Measurements from ENCODE around the gene MAN1A1.

The MAN1A1 gene

DNA sequence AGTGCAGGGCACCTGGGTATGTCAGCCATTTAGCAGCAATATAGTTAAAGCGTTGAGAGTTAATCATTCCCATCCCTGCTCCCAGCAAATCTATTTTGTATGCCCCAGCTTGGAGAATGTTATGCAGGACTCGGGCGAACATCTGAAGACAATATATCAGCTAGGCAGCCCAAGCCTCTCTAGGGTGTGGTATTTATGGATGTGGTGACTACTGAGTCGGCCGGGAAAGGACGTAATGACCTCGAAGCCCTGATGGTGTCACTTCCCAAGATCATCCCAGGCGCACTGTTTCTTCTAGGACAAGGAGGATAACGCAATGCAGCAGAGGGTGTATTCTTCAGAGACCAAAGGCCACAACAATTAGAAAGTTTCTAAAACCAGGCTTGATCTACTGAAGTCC lies 207.5 kb downstream of the MAN1A1 start:
- DNase-seq (ENCODE audit: low read depth in 2 of 2) = no peak

DNA sequence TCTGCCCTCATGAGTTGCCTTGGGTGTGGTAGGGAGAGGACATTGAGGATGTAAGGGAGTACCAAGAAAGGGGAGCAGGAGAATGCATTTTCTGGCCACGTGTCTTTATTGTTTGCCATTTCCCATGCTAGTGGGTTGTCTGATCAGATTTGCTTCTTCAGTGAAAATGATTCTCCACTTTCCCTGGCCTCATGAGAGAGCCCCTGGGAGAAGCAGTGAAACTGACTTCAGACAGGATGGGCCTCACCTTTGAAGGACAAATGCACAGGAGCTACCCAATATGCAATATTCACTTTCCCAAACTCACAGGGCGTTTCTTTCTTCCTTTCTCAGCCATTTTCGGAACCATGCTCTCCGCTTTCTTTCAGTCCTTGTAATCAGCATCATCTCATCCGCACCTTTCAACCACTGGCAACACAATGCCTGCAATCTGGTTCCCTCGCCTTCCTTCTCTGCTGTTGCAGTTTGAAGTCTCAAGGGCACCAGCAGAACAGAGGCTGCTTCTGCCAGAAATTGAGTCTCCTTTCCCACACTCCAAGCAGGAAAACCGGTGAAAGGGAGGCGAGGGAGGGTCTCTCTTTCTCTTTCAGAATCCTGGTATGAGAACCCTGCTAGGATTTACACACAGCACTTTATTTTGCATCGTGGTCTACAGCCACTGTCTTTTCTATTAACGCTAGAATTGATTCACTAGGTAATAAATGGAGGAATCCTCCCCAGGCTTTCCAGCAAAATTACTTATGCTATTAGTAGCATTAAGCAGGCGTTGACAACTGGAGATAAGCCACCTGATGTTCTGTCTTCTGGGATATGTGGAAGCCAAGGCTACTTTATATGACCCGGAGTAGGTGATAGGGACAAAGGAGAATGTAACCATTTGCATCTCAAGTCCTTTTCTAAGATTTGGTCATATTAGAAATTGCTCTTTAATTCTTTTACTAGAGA lies 209.1 kb downstream of the MAN1A1 start:
- no peak for DNase-seq (ENCODE audit: low read depth in 2 of 2)

DNA sequence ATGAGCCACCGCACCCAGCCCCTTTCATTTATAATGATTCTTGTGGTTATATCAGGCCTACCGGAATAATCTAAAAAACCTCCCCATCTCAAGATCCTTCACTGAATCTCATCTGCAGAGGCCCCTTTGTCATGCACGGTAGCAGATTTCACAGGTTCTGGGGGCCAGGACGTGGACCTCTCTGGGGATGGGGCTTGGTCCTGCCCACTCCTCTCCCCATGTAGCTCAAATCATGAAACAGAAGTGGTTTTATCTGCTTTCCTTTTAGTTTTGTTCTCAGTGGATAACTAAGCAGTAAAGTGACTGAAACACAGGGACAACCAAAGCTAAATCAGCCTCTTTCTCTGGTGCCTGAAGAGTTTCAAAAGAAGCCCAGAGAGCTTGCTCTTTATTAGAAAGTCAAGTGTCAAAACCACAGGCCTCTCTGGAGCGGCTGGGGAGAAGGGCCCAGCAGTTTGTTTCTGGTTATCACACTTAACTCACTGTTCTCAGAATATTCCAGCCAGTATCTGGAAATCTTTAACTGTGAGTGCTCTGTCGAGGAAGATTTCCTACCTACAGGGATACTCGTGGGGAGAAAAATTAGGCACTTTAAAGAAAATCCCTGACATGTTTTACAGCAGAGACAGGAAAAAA lies 210.5 kb downstream of the MAN1A1 start:
- DNase-seq (ENCODE audit: low read depth in 2 of 2) = no peak

DNA sequence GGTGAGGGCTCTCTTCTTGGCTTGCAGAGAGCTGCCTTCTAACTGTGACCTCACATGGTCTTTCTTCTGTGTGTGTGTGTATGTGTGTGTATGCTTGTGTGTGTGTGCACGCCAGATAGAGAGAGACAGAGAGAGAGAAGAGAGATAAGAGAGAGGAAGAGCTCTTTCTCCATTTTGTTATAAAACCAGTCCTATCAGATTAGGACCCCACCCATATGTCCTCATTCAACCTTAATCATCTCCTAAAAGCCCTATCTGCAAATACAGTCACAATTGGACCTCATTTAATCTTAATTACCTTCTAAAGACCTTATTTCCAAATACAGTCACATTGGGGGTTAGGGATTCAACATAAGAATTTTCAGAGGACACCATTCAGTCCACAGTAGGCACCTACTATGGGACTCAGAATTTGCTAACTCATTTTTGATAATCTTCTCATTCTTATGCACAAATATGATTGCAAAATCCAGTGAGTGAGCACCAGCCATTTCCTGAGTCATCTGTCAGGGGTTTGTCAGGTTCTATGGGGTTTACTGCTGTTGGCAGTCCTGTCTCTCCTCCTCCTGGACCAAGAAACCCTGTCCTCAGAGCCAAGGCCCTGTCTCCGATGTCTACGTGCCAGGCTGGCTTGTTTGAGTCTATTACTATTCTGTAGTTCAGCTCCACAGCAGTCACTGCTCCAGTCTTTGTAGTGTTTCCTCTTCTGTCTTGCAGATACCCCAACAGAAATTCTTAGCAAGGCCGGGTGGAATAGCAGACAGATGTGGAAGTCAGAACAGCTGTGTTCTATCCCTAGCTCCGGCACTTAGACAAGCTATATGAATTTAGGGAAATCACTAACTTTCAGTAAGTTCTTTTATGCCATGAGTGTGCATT lies 212.1 kb downstream of the MAN1A1 start:
- no peak for DNase-seq (ENCODE audit: low read depth in 2 of 2)

DNA sequence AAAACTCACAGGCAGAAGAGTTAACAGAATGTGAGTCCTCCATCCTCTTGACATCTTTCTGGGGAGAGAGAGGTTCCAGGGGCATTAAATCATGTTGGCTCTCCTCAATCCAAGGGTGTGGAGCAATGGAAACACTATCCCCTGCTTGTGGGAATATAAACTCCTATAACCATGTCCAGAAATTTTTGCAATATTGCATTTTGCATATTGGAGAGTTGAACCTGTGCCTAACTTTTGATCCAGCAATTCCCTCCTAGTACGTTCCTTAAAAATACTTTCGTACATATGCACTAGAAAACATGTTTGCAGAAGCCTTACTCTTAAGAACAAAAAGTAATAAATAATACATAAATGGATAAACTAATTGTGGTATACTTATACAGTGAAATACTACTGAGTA lies 214.8 kb downstream of the MAN1A1 start:
- no peak for DNase-seq (ENCODE audit: low read depth in 2 of 2)

DNA sequence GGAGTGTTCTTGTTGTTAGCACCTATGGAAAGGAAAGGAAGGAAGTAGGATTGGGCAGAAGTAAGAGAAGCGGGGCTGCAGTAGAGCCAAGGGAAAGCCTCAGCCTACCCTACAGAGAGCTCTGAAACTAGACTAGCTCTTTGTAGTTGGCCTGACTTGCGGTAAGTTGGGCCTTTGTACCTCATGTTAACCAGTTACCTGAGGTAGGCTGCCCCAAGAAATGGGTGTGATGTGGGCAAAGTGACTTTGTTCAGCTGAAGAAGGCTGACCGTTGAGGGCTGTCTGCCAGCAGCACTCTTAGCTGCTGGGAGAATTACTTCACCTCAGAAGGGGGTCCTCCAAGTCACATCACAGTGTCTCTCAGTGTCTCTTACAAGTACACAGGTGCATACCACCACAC lies 216.2 kb downstream of the MAN1A1 start:
- no peak for DNase-seq (ENCODE audit: low read depth in 2 of 2)

DNA sequence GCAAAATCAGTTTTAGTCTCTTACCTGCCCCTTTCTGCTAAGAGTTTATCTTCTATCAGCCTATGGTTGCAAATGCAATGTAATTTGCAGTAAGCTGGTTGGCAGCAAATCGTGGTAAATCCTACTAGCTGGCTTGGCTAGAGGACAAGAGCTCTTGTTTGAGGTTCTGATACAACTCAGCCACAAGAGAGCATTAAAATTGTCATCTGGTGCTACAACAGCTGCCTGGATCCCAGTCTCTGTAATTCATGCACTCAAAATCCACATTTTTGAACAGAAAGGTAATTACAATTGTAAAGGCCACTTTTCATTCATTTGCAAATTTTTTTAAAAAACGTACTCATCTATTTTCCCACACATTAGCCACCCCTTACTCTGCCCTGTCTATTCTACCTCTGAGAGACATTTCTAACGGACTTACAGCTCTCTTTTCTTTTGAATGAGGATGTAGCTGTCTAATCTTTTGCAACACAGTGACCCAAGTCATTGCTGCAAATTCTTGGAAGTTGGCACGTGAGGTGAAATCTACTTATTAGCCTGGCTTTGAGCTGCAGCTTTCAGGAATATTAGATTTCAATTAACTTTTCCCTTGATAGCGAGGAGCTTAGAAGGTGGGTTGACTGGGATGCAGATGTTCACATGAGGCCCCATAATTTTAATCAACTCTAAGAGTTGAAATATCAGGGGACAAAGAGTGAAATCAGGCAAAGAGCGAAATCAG lies 217.1 kb downstream of the MAN1A1 start:
- no peak for DNase-seq (ENCODE audit: low read depth in 2 of 2)

DNA sequence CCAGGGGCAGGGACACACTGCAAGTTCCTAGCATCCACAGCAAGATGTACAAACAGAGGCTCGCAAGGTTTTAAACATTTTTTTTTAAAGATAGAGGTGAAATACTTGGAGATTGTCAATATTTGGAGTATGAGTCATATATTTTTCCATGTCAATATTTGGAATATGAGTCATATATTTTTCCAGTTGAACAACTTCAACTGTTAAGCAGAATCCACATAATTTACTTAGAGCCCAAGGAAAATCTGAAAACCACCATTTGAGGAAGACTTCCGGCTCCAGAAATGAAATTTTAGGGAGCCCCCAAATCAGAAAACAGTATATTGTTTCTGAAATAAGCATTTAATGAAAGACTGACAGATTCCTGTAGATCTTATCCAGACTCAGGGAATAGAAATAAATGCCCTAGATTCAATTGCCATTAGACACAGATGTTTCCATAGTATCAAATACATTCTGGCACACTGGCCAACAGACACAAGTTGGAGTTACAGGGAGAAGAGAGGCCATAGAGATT lies 219.5 kb downstream of the MAN1A1 start:
- DNase-seq (ENCODE audit: low read depth in 2 of 2) = no peak

DNA sequence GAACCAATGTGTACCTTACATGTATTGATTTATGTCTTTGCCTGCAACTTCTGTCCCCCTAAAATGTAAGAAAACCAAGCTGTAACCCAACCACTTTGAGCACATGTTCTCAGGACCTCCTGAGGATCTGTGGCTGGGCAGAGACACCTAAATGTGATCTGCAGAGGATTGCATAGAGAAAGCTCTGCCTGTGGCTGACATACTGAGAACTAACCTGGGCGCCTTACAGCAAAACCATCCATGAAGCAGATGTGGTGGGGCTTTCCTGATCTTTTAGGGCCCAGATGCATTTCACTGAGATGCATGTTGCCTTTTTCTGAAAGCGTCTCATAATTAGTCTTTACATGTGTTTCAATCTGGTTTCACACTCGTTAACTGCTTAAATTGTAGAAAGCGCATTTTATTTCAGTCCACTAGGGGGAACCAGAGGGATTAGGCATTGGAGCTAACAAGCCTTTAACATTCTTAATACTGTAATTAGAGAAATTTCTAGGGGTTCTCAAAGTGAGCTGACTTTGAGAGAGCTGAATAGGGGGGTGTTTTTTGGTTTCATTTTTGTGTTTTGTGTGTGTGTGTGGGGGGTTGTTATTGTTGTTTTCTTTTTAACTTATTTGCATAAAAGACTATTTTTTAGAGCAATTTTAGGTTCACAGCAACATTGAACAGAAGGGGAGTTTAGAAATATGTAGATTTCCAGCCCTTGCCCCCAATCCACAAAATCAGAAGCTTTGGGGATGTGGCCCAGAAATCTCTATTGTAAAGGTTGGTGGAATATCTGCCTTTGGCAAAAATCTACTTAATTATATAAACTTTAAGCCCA lies 220.2 kb downstream of the MAN1A1 start:
- DNase-seq (ENCODE audit: low read depth in 2 of 2) = no peak

DNA sequence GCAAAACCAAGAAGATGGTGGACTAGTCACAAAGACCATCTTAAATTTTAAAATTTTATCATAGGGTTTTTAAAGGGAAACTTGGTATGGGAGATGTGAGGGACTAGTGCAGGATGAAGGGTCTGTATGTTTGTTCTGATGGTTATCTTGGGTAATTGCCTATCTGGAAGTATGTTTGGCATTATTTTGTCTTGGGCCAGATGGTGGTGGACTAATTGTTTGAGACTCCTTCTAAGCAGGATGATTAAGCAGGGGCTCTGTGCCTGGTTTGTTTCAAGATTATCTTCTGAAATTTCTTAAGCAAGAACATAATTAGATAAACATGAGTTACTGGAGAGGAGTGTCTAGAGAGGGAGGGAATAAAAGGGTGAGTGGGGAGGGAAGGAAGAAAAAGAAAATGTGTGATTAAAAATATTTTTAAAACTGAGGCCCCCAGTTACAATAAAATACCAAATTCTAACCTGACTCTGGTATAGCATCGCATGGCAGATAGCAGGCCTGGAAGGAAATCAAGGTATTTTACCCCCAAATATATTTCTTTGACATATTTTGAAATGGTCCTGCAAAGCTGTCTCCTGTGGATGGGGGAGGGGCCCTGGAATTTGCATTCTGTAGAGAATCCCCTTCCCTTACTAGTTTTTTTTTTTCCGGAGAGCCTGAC lies 221.2 kb downstream of the MAN1A1 start:
- DNase-seq (ENCODE audit: low read depth in 2 of 2) = no peak

DNA sequence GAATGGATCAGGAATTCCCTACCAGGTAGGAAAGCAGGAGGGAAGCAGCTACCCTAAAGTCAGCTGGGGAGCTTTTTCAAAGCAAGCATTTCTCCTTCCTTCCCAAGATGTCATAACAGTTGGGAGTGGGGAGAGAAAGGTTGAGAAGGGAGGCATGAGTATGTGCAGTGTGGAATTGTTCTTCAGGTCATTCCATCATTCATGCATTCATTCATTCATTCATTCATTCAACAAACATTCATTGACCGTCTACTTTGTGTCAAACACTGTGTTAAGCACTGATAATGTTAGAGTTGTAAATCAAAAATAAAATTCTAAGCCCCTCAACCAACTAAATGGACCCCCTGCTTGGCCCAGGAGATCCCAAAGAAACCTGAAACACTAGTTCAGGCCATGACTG lies 221.9 kb downstream of the MAN1A1 start:
- no peak for DNase-seq (ENCODE audit: low read depth in 2 of 2)

All from stimulated activated CD8-positive, alpha-beta memory T cell treated with anti-CD3 and anti-CD28 coated beads, Interleukin-15, amount 100 ng/mL, for 48 hours (primary cell).